GM19035 (cell line): ENCODE data around the gene ALG1.
"Not testable (repeated sequence)": the region's sequence is repeated elsewhere in the genome, so short reads cannot be mapped to it uniquely, and the experiment has no call there.

Experiments used
- ATAC-seq: cut with Tn5 transposase; IDR thresholded peaks from one replicate; pipeline ENCODE4 v1.9.1; 2021; ENCODE audit not compliant: unreplicated experiment

ALG1 gene

DNA sequence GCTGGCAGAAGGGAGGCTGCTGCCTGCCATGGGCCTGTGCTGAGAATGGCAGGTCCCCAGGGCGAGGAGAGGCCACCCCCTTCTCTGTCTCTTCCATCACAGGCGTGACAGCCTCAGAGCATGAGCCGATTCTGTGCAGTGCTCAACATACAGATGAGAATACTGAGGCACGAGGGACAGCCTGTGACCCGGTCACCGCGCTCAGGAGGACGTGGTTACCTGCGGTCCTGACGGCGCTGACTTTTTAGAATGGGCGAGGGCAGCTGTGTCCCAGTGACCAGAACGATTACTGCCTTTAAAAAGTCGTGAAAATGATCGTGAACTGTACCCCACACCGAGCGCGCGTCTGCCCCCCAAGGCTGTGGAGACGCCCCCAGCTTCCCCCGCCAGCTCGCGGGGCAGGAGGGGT, 25.4 kb downstream of the ALG1 start:
- not testable (repeated sequence) for ATAC-seq

DNA sequence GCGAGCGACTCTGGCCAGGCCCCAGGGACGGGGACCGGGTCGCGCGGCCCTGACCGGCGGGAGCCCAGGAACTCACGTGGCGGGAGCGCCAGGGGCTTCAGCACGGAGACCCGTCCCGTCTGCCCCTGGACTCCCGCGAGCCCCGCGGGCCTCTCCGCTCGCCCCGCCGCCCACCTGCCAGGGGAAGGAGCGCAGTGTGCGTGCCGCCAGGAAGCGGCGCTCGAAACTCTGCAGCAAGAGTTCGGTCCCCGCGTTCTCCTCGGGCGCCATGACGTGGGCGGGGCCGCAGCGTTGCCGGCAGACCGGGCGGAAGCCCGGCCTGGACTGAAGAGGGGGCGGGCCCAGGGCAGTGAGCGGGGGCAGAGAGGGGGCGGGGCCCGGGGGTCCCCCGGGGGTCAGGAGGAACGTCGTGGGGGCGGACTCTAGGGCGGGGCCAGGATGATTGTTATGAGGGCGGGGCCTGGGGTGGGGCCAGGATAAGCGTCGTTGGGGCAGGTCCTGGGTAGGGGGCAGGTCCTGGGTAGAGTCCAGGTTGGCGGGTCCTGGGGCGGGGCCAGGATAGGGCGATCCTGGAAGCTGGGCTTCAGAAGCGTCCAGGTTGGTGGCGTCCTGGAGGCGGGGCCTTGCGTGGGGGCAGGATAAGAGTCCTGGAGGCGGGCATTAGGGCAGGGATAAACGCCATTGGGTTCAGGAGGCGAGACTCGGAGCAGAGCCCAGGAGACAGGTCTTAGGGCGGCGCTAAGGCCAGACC, 26.0 kb downstream of the ALG1 start, which contains the start of gene EEF2KMT:
TSS of gene EEF2KMT (minus strand) at position 326 of the 751 bp plus-strand sequence. CDS start at position 270, 56 bp downstream.
- peak; percentile 96 for ATAC-seq

DNA sequence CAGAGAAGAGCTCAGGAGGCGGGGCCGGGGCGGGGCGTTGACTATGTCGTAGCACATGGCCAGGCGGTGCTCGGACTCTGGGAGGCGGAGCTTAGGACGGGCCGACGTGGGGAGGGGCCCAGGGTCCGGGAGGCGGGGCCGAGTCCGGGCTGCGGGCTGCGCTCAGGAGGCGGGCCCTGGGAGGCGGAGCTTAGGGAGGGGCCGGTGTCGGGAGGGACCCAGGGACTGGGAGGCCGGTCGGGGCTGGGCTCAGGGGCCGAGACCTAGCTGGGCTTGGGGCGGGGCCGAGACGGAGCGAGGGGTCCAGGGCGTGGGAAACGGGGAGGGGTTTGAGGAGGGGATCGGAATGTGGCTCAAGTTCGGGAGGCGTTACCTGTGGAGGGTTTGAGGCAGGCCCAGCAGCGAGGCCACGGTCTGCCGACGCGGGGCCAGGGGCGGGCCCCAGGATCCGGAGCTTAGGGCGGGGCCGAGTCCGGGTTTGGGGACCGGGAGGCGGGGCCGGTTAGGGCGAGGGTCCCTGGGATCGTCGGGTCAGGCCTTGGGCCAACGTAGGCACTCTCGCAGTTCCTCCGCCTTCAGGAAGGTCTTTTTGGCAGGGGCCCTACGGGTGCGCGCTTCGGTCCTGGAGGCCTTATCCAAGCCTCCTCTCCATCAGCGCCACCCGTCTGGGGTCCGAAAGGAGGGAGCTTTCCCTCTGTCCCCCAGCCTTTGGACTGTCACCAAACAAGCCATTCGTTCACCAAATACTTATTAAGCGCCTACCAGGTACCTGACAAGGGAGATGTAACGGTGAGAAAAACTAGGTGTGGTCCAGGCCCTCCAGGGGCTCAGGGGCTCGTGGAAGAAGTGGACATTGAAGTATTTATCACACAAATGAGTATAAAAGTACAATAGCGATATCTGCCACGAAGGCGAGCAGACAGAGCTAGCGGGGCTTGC, 26.8 kb downstream of the ALG1 start:
- ATAC-seq: peak; percentile 75

DNA sequence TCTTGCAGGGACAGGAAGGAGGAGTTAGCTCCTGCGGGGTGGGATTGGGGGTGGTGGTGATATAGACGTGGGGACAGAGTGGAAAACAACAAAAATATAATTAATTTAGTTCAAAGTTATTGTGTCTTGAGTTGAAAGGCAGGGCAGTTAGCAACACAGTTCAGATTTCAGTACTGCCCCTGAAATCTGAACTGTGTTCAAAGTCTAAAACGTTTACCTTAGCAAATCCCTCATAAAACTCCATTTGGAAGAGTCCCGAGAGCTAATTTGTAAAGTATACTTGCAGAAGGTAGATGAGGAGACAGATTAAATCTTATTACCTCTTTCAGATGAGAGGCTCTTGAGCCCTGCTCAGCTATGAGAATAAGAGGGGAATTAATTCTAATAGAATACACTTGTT, 27.5 kb downstream of the ALG1 start:
- ATAC-seq: not testable (repeated sequence)

DNA sequence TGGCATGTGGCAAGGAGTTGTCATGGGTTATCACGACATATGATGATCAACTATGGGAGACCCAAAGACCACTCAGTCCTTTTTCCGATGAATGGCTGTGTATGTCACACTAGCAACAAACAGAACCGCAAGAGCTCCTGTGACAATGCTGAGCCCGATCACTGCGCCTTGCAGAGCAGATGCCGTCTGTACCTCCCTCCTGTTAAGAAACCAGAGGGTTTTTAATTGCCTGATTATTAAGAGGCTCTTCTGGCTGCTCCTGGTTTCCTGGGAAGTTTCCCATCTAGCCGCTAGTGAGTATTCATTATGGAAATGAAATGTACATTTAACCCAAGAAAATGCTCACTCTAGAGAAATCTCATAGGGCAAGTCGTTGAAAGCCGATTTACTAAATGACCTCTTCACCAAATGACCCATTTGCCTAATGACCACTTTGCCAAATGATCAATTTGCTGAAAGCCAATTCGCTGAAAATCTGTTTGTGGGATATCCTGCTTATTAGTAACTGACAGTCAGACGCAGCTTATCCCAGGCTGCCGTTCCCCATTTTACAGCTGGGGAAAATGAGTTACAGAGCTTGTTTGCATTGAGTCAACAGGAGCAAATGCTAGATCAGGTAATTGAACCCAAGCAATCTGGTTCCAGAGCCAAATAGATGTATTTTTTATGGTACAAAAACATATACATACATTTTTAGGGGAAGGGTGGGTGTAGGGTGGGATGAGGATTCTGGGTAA, 31.8 kb downstream of the ALG1 start:
- not testable (repeated sequence) for ATAC-seq

DNA sequence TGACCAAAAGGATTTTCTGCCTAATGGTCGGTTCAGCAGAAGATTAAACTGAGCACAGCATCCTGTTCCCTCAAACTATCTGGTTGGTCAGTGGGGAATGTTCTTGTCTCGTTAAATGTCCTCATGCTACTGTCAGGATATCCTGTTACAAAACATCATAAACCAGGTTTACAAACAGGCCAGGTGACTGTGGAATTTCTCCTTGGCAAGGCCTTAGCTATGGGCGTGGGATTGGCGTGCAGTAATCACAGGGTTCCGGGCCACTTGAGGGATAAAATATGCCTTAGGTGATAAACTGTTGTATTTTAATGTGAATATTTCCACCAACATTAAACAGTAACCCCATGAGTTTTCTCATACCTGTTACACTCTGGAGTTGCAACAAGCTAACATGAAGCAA, 33.4 kb downstream of the ALG1 start:
- ATAC-seq: not testable (repeated sequence)

DNA sequence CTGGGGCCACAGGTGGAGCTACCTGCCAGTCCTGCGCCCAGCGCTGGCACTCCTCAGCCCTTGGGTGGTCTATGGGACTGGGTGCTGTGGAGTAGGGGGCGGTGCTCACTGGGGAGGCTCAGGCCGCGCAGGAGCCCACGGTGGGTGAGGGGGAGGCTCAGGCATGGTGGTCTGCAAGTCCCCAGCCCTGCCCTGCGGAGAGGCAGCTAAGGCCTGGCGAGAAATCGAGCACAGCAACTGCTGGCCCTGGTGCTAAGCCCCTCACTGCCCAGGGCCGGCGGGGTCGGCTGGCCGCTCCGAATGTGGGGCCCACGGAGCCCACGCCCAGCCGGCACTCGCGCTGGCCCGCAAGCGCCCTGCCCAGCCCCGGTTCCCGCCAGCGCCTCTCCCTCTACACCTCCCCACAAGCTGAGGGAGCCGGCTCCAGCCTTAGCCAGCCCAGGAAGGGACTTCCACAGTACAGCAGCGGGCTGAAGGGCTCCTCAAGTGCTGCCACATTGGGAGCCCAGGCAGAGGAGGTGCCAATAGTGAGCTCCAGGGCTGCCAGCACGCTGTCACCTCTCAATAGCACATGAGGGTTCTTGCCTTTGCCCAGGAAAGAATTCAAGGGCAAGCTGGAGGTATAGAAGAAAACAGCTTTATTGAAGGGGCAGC, 37.0 kb downstream of the ALG1 start:
- no peak for ATAC-seq

DNA sequence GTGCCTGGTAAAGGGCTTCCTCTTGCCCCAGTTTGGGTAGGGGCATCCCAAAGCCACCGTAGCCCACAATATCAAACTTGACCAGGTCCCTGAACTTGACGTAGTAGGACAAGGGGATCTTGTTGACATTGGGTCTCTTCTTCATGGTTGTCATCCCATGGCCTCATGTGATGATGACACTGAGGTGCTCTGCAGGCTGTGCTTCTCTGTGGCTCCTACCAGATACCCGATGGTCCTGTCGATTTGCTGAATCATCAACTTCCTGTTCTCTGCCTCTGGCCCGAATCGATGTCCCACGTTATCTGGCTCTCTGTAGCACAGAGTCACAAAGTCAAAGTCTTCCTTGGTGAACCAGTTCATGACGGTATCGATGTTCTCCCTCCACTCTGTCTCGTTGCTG, 39.3 kb downstream of the ALG1 start:
- ATAC-seq: not testable (repeated sequence)

DNA sequence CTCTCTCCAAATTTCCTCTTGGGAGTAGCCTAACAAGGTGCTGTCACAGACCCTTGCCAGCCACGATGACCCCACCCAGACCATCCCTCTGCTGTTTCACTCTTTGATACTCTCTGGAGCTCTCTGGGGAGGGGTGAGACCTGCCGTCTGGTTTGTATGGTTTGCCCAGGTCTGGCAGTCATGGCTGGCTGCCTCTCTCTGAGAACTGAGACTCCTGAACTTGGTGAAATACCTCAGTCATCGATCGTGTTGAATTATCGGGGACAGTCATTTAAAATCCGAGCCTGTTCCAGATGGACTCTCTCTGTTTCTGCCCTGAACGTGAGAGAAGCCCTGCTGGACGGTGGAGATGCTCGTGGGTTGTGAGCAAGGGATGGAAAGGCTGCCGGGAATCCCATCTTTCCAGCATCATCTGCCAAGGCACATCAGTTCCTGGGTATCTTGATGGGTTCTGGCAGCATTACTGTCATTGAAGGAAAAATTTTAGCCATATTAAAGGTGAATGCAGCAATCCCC, 45.2 kb downstream of the ALG1 start:
- ATAC-seq: not testable (repeated sequence)

DNA sequence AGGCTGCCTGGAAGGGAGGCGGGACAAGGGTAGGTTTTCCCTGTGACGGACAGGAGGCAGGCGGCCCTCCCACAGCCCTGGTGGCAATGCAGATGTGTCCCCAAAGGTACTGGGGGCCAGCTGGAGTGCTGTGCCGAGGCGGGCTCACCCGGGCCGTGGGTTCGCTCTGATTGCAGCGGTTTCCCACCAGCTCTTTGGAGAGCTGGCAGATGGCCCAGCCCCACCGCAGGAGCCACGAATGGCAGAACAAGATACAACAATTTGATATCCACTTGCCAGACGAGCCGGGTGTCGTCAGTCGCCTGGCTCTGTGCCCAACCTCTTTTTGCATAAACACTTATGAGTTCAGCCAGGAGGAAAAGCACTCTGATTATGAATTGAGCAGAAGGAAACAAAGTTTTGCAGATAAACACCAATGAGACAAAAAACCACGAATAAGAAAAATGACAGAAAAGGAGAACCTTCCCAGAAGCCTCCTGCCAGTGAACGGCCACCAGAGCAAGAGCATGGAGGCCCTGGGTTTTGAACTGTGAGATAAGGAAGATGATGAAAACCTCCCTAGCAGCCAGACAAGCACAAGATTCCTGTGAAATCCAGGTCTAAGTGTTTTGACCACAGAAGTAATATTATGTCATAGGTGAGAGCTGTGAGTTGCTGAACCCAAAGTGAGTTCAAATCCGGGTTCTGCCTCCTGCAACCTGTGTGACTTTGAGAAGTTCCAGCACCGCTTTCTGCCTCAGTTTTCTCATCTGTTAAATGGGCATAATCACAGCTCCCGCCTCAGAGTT, 45.9 kb downstream of the ALG1 start:
- not testable (repeated sequence) for ATAC-seq

DNA sequence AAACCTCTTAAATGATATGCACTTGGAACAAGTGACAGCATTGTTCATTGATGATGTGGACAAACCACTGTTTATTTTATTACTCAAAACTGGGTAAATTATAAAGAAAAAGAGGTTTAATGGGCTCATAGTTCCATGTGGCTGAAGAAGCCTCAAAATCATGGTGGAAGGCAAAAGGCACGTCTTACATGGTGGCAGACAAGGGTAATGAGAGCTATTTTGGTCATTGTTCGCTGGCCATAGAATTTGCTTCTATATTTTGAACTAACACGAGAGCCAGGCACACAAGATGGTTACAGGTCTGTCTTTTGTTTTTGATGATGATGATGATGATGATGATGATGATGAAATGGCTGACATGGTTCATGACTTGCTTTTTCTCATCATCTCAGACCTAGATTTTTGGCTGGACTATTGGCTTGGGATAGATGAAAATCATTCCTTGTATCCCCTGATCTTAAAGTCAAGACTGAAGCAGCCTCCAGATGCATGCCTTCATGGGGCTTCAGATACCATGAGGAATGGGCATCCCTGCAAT, 59.9 kb downstream of the ALG1 start:
- not testable (repeated sequence) for ATAC-seq

DNA sequence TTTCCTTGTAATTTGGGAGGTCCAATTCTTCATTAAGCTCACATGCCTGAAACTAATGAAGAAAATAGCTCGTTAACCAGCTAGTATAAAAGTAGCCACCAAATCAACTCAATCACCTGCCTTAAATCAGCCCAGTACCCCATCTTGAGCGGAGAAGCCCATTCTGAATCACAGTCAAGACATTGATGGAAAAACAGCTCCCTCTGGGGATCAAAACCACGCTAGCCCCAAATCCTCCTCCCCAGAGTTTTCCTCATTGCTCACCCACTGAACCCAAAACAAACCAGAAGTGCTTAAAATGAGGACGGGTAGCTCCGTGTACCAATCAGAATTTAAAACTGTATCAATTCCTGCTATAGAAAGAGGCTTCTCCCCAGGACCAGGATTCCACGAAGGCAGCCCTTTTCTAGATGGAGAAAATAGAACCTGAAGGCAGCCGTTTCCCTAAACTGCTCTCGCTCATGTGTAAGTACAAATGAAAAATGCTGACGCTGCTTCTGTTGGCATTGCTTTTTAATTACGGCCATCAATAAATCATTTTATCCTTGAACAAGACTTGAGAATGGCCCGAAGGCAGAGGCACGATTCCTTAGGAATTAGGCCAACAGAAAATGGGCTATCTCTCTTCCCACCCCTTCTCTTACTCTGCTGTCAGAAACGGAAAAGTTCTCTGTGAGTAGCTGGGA, 61.4 kb downstream of the ALG1 start:
- ATAC-seq: not testable (repeated sequence)

DNA sequence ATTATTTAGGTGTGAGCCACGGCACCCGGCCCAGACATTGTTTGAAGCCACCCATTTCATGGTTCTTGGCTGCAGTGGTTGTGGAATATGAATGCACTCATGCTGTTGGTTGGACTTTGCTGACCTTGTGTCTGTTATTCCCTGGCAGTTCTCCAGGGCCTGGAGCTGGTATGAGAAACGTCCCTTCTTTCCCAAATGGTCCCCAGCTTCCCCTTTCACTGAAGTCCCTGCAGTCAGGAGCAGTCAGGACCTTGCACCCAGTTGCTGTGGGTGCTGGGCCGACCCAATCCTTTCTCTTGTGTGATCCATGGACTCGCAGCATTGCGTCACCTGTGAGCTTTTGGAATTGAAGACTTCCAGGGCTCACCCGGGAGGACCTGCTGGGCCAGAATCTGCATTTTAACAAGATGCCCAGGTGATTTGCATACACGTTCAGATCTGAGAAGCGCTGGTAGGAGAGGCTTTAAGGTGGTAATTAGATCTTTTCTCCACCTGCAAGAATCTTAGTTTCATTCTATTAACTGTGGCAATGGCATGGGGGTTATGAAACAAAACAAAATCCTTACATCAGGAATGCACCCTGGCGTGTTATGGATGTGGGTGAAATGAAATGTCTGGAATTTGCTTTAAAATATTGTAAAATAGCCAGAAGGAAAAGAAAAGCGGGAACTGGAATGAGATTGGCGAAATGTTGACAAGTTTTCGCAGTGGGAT, 63.3 kb downstream of the ALG1 start:
- ATAC-seq: not testable (repeated sequence)
